ENCODE results near the gene HDAC11.

HDAC11 gene

DNA sequence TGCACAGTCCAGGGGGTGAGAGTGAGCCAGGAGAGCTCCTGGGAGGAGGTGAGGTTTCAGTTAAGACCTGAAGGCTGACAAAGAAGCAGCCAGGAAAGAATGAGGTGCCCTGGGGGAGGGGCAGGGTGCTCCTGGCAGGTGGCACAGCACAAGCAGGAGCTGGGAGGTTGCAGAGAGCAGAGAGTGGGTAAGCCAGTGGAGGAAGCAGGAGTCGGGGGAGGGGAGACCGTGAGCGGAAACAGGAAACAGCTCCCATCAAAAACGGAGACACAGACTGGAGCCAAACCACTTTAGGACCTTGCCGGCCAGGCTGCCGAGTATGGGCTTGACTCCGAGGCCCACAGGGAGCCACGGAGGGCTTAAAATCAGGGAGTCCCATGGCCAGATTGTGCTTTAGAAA is 56.7 kb downstream of the HDAC11 start:
- H3K4me3 ChIP-seq (replicated peaks; ENCODE audit: low read depth, low read length) = no peak overlapping the region
- TF ChIP-seq, protein P1, sequence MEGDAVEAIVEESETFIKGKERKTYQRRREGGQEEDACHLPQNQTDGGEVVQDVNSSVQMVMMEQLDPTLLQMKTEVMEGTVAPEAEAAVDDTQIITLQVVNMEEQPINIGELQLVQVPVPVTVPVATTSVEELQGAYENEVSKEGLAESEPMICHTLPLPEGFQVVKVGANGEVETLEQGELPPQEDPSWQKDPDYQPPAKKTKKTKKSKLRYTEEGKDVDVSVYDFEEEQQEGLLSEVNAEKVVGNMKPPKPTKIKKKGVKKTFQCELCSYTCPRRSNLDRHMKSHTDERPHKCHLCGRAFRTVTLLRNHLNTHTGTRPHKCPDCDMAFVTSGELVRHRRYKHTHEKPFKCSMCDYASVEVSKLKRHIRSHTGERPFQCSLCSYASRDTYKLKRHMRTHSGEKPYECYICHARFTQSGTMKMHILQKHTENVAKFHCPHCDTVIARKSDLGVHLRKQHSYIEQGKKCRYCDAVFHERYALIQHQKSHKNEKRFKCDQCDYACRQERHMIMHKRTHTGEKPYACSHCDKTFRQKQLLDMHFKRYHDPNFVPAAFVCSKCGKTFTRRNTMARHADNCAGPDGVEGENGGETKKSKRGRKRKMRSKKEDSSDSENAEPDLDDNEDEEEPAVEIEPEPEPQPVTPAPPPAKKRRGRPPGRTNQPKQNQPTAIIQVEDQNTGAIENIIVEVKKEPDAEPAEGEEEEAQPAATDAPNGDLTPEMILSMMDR (IDR thresholded peaks at IDR 0.05; ENCODE audit: low read length, missing control alignments) = no peak
- peak; percentile 29 for DNase-seq (ENCODE audit: low read depth)

DNA sequence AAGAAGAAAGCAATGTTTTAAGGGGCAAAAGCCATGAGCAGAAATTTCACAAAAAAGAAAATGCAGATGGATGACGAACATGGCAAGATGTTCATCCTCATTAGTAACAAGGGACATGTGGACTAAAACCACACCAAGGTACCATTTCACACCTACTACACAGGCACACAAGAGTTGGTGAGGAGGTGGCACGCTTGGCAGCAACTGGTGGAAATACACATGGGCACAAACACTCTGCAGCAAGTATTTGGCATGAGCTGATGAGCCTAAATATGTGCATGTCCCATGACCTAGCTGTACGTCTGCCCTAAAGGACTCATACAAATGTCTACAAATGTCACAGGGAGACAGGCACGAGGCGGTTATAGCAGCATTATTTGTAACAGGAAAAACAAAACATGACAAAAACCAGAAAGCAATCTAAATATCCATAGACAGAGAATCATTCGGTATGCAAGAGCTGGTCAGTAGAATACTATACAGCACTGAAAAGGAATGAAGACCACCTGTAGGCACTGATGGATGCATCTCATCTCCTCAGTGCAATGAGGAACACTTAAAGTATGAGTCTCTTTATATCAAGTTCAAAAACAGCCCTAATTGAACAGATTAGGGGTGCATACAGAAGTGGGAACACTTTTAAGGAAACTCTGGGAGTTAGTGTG is 57.3 kb downstream of the HDAC11 start:
- H3K4me3 ChIP-seq (replicated peaks; ENCODE audit: low read depth, low read length) = no peak overlapping the region
- DNase-seq (ENCODE audit: low read depth) = no peak
- TF ChIP-seq, protein P1 (IDR thresholded peaks at IDR 0.05; ENCODE audit: low read length, missing control alignments) = no peak

DNA sequence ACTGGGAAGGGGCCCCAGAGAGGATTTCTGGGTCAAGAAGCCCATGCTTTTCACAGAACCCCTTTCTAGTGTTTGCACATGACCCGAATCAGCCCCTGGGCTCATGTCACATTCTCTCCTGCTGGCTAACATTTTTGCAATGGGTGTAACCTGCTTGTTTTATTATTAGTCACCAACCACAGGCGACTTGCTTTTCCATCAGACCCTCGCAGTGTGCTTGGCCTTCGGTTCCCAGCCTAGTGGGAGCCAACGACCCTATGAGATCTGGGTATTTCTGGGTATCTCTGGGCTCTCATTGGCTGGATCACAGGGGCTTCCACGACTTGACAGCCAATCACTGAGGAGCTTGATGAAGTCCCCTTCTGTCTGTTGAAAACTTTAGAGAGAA is 57.8 kb downstream of the HDAC11 start:
- TF ChIP-seq, protein P1 (IDR thresholded peaks at IDR 0.05; ENCODE audit: low read length, missing control alignments) = no peak
- peak; percentile 84 for DNase-seq (ENCODE audit: low read depth)
- H3K4me3 ChIP-seq (replicated peaks; ENCODE audit: low read depth, low read length) = no peak overlapping the region

DNA sequence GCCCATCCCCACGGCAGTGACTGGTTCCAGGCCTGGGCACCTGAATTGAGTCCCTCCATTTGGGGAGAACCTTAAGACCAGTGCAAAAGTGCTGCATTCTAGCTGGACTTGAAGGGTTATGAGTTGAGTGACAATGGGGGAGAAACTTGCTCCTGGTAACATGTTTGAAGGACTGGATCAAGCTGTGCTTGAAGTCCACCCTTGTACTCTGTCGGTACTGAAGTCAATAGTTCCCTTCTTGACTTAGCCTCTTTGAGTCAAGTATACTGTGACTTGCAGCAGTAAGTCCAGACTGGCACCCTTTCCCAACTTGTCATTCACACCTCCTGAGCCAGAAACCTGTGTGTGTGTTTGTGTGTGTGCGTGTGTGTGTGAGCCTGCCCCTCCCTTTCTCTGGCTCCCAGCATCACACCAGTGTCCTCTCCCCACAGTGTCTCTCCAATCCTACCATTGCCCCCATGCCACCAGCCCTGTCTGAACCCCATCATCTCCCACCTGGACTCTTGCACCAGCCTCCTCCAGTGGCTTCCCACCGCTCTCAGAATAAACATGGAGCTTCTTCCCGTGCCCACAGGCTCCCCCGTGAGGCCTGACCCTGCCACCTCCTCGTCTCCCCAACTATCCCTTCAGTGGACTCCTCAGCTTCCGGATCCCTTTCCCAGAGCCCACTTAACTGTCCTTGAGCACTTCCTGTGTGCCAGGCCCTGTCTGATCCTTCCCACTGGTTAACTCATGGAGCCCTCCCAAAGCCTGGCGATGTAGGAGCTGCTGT is 58.6 kb downstream of the HDAC11 start:
- DNase-seq (ENCODE audit: low read depth) = no peak
- TF ChIP-seq, protein P1 (IDR thresholded peaks at IDR 0.05; ENCODE audit: low read length, missing control alignments) = no peak
- H3K4me3 ChIP-seq (replicated peaks; ENCODE audit: low read depth, low read length) = no peak overlapping the region

DNA sequence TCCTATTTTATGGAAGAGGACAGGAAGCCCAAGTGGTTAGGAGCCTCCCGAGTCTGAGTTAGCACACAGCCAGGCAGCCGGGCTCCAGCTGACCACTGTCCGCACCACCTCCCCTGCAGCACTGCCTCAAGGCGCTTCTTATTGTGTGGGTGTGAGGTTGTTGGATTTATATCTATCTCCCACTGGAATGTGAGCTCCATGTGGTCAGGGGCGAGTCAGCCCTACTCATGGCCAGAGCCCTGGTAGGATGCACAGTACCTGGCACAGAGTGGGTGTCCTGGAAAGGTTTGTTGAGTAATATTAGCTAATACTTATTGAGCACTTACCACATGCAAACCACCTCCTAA is 59.2 kb downstream of the HDAC11 start:
- TF ChIP-seq, protein P1 (IDR thresholded peaks at IDR 0.05; ENCODE audit: low read length, missing control alignments) = no peak
- H3K4me3 ChIP-seq (replicated peaks; ENCODE audit: low read depth, low read length) = no peak overlapping the region
- peak; percentile 40 for DNase-seq (ENCODE audit: low read depth)

DNA sequence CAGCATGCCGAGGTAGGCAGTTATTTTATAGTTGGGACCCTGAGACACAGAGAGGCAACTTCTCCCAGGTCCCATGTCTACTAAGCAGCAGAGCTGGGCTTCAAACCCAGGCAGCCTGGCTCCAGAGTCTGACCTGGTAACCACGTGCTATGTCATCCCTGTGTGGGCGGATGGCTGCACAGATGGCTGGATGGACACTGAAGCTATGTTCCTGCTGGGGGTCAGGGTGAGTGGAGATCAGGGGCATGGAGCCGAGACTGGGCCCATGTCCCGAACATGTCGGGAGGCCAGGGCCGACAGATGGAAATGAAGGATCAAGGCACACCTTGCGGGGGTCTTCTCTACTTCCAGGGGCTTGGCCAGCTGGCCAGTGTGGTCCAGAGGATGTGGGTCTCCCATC is 59.6 kb downstream of the HDAC11 start:
- H3K4me3 ChIP-seq (replicated peaks; ENCODE audit: low read depth, low read length) = no peak overlapping the region
- DNase-seq (ENCODE audit: low read depth) = no peak
- TF ChIP-seq, protein P1 (IDR thresholded peaks at IDR 0.05; ENCODE audit: low read length, missing control alignments) = no peak
